IgD-negative memory B cell (primary cell): ENCODE results near the gene SYT5. TPM values are rescaled to one million over a fixed set of nuclear protein-coding genes. Genes with fewer than 3 reads are reported as not detected.
"Not testable (repeated sequence)": the region's sequence is repeated elsewhere in the genome, so short reads cannot be mapped to it uniquely, and the experiment has no call there.

Experiments
- H3K27ac Mint-ChIP-seq, 3 donors: one replicate each; pipeline ENCODE4 v1.8.0; 2020 to 2022; ENCODE audit warnings: mild to moderate bottlenecking in 3 of 3, mixed read lengths in 3 of 3, moderate library complexity in 1 of 3
- H3K27me3 Mint-ChIP-seq: one replicate; pipeline ENCODE4 v1.8.0; 2021; ENCODE audit warnings: mixed read lengths
- H3K36me3 Mint-ChIP-seq: one replicate; pipeline ENCODE4 v1.8.0; 2020; ENCODE audit warnings: mild to moderate bottlenecking, mixed read lengths
- H3K4me1 Mint-ChIP-seq, 3 donors: one replicate each; pipeline ENCODE4 v1.8.0; 2020 to 2022; ENCODE audit warnings: mixed read lengths in 3 of 3, mild to moderate bottlenecking in 1 of 3
- H3K4me3 Mint-ChIP-seq, 4 donors: one replicate each; pipeline ENCODE4 v1.8.0; 2020 to 2022; ENCODE audit warnings: mild to moderate bottlenecking in 4 of 4, mixed read lengths in 4 of 4, moderate library complexity in 3 of 4
- H3K9me3 Mint-ChIP-seq, 3 donors: one replicate each; pipeline ENCODE4 v1.8.0; 2020 to 2021; ENCODE audit warnings: mixed read lengths in 3 of 3, mild to moderate bottlenecking in 1 of 3
- polyA plus RNA-seq: library from polyadenylated mRNA; unstranded; fragments of 300-500 nt; fragmentation: Illumina TruSeq; gene quantifications from one replicate; pipeline ENCODE4 v1.2.3, GENCODE V29; 2021

SYT5 gene
- polyA plus RNA-seq, 1 donor from 2014 or later: 0.43 TPM

DNA sequence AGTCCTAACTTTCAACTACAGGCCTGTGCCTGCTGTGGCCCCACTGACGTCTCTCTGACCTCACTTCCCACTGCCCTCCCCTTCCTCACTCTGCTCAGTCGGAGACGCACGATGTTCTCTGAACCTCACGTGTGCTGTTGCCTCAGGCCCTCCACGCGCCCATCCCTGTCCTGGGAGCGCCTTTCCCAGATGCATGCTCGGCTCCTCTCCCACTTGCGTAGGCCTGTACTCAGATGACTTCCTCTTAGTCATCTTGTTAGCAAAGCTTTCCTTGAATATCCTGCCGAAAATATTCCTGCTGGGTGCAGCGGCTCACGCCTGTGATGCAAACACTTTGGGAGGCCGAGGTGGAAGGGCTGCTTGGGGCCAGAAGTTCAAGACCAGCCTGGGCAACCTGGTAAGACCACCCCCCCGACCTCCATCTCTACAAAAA, 9.3 kb upstream of the SYT5 start:
- no peak overlapping the region for H3K4me3 Mint-ChIP-seq
- no peaks in the 10 kb centered on the region for H3K9me3 Mint-ChIP-seq

DNA sequence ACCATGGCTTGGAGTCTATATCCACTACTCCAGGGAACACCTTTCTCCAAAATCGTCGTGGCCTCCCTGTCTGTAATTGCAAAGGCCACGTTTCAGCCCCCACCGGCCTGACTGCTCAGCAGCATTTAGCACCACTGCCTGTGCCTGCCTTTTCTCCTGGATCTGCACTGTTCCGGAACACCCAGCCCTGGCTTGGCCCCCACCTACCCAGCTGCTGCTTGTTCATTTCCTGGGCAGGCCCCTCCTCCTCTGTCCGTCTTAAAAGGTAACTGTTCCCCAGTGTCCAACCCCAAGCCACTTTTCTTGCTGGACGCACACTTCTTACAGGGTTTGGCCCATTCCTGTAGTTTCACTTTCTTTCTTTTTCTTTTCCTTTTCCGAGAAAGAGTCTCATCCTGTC, 8.5 kb upstream of the SYT5 start:
- H3K27ac Mint-ChIP-seq: no peak overlapping the region
- no peaks in the 10 kb centered on the region for H3K9me3 Mint-ChIP-seq
- no peak overlapping the region for H3K4me3 Mint-ChIP-seq

More for the DNA sequence above, 9.3 kb upstream of the SYT5 start:
- H3K27ac Mint-ChIP-seq: no peak overlapping the region
- peaks cover 0 to 2% (median 0%) of the 10 kb centered on the region in 3 donors for H3K4me1 Mint-ChIP-seq
- H3K36me3 Mint-ChIP-seq: no peaks in the 10 kb centered on the region
- peaks cover 21% of the 10 kb centered on the region for H3K27me3 Mint-ChIP-seq

DNA sequence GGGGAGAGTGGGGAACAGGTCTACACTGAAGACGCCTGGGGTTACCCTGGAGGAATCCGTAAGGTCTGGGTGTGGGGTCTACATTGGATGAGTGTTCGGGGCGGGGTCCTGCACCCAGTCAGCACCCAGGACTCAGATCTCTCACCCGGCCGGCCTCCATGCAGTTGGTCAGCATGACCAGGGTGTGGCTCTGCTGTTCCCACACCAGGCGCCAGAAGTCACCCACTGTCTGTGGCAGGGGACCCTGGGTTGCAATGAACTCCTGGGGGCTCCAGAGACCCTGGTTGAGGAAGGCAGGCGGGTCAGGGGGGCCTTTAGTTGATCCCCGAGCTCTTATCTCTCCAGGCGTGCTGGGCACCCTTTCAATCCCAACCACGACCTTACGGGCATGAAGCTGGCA, 6.0 kb upstream of the SYT5 start:
- Mint-ChIP-seq H3K36me3 (no peaks in the 10 kb centered on the region), H3K9me3 (no peaks in the 10 kb centered on the region), H3K27me3 (peaks cover 21% of the 10 kb centered on the region), H3K4me3 (peak overlapping the region in 1 of 4 donors; percentile 39), H3K4me1 (peaks cover 0 to 2% (median 0%) of the 10 kb centered on the region in 3 donors), H3K27ac (no peak overlapping the region)

More for the DNA sequence above, 8.5 kb upstream of the SYT5 start:
- peaks cover 23% of the 10 kb centered on the region for H3K27me3 Mint-ChIP-seq
- H3K36me3 Mint-ChIP-seq: no peaks in the 10 kb centered on the region
- H3K4me1 Mint-ChIP-seq: peaks cover 0 to 2% (median 0%) of the 10 kb centered on the region in 3 donors

DNA sequence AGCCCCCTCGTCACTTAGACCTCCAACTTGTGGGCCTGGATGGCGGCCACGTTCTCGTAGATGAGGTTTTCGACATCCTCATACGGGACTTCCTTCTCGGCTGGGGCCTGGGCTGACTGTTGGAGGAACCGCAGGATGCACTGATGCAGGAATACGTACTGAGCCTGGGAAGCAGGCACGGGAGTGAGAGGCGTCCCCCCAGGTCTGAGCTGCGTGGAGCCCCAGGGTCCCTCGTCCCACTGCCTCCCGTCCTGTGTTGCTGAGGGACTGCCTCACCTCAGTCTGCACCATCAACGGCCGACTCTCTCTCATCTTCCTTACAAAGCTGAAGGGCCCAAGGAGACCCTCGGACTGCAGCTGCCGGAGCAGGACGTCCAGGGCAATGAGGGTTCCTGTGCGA, 1.7 kb upstream of the SYT5 start:
- peaks cover 0 to 3% (median 0%) of the 10 kb centered on the region in 3 donors for H3K9me3 Mint-ChIP-seq
- H3K4me1 Mint-ChIP-seq: peaks cover 11% of the 10 kb centered on the region in 3 donors
- no peaks in the 10 kb centered on the region for H3K36me3 Mint-ChIP-seq
- peak overlapping the region in 2 of 4 donors; percentile 33 to 55 for H3K4me3 Mint-ChIP-seq
- peak overlapping the region in 2 of 3 donors; percentile 31 to 100 for H3K27ac Mint-ChIP-seq
- H3K27me3 Mint-ChIP-seq: peaks cover 41% of the 10 kb centered on the region

DNA sequence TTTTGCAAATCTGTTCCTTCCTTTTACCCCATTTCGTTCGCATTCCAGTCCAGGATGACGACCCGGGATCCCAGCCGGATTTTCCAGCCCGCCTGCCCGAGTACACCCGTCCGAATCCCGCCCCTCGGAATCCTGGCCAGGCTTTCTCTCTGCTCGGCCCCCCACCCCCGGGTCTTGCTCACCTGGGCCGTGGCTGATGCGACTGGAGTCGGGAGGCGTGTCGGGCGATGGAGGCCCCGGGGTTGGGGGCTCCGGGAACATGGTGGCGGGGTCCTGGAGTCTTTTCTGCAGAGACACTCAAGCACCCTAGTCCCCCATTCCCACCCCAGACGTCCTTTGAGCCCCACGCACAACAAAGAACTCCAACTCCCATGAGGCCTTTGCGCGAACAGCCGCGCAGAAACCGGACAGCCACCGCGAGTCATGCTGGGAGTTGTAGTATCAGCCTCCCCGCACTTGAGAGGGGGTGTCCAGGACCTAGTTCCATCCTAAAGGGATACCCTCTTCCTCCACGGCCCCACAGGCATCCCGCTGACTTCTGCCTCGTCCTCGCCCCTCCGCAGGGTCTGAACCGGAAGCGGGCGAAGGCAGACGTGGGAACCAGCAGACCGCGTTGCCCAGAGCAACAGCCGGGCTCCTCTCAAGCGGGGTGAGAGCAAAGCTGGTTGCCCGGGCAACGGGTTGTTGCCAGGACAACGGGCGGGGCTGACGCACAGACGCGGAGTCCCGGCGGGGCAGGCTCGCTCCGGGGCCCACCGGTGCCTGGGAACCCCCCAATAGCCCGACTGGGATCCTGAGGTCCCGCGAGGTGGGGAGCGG, 1.1 kb downstream of the SYT5 start:
- H3K4me1 Mint-ChIP-seq: peaks cover 11 to 19% (median 11%) of the 10 kb centered on the region in 3 donors
- H3K27ac Mint-ChIP-seq: peak overlapping the region; percentile 98 to 100 (median 100)
- H3K9me3 Mint-ChIP-seq: peaks cover 0 to 6% (median 0%) of the 10 kb centered on the region in 3 donors
- H3K36me3 Mint-ChIP-seq: no peaks in the 10 kb centered on the region
- H3K27me3 Mint-ChIP-seq: peaks cover 49% of the 10 kb centered on the region
- peak overlapping the region; percentile 79 to 94 (median 90) for H3K4me3 Mint-ChIP-seq

DNA sequence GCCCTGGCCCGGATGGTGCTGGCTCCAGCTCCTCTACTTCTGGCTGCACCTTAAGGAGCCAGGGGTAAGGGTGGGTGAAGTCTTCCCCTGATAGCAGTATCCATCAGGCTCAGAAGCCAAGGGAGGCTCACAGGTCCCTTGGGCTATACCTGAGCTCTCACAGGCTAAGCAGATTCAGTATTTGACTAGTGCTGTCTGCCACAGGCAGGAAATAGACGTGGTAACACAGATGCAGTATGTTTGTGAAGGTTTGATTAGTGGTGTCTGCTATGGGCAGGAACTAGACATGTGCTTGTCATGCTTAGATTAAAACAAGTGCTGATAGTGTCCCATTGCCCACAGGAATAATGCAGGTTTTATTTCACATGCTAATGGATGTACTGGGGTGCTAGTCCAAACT, 4.0 kb downstream of the SYT5 start:
- H3K9me3 Mint-ChIP-seq: peaks cover 0 to 6% (median 0%) of the 10 kb centered on the region in 3 donors
- peaks cover 11 to 20% (median 11%) of the 10 kb centered on the region in 3 donors for H3K4me1 Mint-ChIP-seq
- peak overlapping the region in 1 of 4 donors; percentile 49 for H3K4me3 Mint-ChIP-seq
- H3K27ac Mint-ChIP-seq: peak overlapping the region in 1 of 3 donors; percentile 100
- no peaks in the 10 kb centered on the region for H3K36me3 Mint-ChIP-seq
- H3K27me3 Mint-ChIP-seq: peaks cover 57% of the 10 kb centered on the region

DNA sequence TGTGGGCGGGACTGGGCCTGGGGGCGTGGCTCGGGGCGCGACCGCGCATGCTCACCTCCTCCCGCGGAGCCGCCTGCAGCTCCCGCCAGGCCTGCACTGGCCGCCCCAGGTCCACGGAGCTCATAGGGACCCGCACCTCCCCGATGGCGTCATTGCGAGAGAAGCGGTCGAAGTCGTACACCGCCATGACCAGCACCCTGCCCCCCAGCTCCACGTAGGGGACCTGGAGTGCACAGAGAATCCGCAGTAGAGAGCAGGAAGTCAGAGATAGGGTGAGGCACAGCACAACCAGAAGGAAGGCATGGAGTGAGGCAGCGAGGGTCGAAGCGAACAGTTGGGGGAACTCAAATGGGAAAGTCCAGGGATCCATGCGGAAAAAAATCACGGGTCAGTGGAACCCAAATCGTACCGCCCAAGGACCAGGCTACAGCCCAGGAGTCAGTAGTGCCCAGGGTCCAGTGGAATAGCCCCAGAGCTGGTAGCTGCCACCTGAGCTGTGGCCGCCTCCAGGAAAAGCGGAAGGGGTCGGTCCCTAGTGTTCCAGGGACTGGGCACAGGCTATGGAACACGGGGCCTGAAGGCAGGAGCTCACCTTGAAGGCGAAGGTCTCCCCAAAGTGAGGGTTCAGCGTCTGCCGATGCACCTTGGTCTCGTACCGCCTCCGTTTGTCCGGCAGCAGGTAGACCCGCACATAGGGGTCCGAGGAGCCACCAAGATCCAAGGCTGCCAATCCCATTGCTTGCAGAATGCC, 4.8 kb downstream of the SYT5 start:
- Mint-ChIP-seq H3K36me3 (no peaks in the 10 kb centered on the region), H3K4me3 (peak overlapping the region in 1 of 4 donors; percentile 32), H3K9me3 (peaks cover 0 to 6% (median 0%) of the 10 kb centered on the region in 3 donors), H3K27me3 (peaks cover 53% of the 10 kb centered on the region), H3K4me1 (peaks cover 8 to 20% (median 9%) of the 10 kb centered on the region in 3 donors), H3K27ac (no peak overlapping the region)

DNA sequence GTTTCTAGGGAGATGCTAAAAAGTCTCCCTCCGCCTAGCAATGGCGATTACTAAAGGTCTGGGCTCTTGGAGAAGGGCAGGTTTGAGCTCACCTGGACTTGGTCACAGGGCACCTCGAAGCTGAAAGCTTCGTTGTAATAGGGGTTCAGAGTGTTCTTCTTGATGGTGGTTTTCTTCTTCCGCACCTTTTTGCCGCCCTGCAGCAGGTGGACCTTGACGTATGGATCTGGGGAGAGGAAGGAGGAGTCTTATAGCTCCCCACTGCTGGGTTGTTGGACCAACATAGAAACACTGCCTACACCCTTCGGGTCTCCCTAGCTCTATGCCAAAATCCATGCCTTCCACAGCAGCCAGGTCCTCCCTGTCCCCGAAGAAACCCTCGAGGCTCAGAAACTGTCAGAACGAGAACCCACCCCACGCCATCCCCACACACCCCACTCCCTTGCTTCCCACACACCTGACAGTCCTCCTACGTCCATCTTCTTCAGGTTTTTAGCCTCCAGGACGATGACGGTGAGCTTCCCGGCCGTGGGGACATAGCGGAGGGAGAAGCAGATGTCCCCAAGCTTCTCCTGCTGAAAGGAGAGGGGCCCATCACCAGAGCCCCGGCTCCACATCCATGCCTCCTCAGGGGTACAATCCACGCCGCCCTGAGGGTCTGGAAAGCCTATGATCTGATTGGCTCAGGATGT, 5.5 kb downstream of the SYT5 start:
- Mint-ChIP-seq H3K4me3 (peak overlapping the region in 3 of 4 donors; percentile 25 to 72 (median 65)), H3K27ac (peak overlapping the region; percentile 45 to 86 (median 63)), H3K27me3 (peaks cover 49% of the 10 kb centered on the region), H3K9me3 (peaks cover 0 to 6% (median 0%) of the 10 kb centered on the region in 3 donors), H3K36me3 (no peaks in the 10 kb centered on the region), H3K4me1 (peaks cover 4 to 20% (median 6%) of the 10 kb centered on the region in 3 donors)

DNA sequence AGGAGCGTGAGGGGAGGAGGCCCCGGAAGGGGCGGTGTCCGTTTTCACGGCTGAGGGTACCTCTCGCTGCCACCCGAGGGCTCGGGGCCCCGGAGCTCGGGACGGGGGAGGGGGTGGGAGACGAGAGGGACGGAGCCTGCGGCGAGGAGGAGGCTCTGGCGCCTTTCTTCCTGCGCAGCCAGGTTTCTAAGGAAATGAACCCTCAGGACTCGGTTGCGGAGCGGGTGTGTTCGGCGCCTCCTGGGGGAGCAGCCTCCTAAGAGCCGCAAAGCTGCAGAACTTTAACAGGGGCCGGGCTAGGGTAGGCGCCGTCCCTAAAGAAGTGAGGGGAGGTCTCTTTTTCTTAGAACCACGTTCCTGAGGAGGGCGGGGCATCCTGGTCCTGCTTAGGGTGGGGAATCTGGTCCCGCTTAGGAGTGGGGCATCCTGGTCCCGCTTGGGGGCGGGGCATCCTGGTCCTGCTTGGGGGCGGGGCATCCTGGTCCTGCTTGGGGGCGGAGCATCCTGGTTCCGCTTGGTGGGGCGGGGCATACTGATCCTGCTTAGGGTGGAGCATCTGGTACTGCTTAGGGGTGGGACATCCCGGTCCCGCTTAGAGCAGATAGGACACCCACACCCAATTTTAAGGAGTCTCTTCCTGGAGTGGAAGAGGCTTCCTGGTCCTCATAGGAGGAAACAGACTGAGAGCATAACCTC, 6.2 kb downstream of the SYT5 start:
- Mint-ChIP-seq H3K27me3 (peaks cover 52% of the 10 kb centered on the region), H3K9me3 (peaks cover 0 to 3% (median 0%) of the 10 kb centered on the region in 3 donors), H3K4me1 (peaks cover 0 to 15% (median 2%) of the 10 kb centered on the region in 3 donors), H3K36me3 (no peaks in the 10 kb centered on the region), H3K4me3 (peak overlapping the region; percentile 57 to 81 (median 70)), H3K27ac (peak overlapping the region; percentile 45 to 86 (median 63))

DNA sequence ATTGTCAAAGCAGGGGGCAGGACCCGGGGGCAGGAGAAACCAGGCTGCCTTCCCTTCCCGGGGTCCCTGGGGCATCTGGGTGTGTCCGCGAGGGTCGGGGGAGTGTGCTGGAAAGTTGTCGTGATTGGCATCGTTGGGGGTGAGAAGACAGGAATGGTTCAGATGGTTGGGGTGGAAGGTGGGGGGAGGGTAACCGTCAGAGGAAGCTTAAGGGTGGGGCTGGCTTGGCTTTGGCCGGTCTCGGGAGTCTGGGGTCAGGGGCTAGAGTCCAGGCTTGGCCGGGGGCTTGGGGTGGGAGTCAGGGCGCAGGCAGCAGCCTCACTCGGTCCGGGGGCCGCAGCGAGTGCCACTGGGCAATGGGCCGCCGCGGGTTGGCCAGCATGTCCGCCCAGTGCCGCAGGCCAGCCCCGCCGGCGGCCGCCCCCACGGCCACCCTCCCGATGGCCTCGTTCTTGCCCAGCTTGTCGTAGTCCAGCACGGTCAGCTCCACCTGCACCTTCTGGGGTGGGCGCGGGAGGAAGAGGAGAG, 6.8 kb downstream of the SYT5 start:
- Mint-ChIP-seq H3K36me3 (no peaks in the 10 kb centered on the region), H3K27ac (peak overlapping the region in 1 of 3 donors; percentile 86), H3K9me3 (peaks cover 0 to 3% (median 0%) of the 10 kb centered on the region in 3 donors), H3K27me3 (peaks cover 53% of the 10 kb centered on the region), H3K4me1 (peaks cover 0 to 10% (median 0%) of the 10 kb centered on the region in 3 donors), H3K4me3 (peak overlapping the region; percentile 10 to 81 (median 62))

DNA sequence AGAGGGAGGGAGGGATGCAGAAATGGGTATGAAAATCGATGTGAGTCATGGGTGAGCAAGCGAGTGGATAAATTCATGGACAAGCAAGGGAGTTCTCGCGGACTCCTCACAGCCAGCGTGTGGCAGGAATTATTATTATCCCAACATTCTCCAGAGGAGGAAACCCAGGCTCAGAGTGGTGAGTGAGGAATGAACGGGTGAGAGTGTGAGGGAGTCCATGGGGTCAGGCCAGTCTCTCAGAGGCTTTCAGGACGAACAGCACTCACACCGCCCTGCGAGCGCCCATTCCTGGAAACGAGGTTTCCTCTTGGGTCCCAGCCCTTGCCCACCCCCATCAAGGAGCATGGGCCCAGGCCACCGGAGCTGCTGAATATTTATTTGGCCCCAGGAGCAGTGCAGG, 7.3 kb downstream of the SYT5 start:
- peaks cover 53% of the 10 kb centered on the region for H3K27me3 Mint-ChIP-seq
- H3K4me3 Mint-ChIP-seq: peak overlapping the region in 3 of 4 donors; percentile 10 to 67 (median 56)

DNA sequence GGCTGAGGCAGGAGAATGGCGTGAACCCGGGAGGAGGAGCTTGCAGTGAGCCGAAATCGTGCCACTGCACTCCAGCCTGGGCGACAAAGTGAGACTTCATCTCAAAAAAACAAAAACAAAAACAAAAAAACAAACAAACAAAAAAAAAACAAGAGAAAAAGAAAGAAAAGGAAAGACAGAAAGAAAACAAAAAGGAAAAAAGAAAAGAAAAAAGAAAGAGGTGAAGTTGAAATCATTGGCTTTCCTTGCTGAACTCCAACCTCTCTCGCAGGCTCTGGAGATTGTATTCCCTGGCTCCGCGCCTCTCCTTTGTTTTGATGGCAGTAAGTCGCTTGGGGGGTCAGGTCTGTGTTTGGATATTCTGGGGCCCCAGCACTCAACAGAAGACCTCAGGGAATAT, 7.8 kb downstream of the SYT5 start:
- peaks cover 55% of the 10 kb centered on the region for H3K27me3 Mint-ChIP-seq
- H3K36me3 Mint-ChIP-seq, H3K9me3 Mint-ChIP-seq, H3K4me1 Mint-ChIP-seq: not testable (repeated sequence)
- H3K27ac Mint-ChIP-seq: peak overlapping the region in 1 of 3 donors; percentile 10
- peak overlapping the region in 2 of 4 donors; percentile 14 to 56 for H3K4me3 Mint-ChIP-seq

More for the DNA sequence above, 7.3 kb downstream of the SYT5 start:
- Mint-ChIP-seq H3K36me3 (no peaks in the 10 kb centered on the region), H3K4me1 (peaks cover 0 to 9% (median 0%) of the 10 kb centered on the region in 3 donors), H3K27ac (peak overlapping the region in 1 of 3 donors; percentile 10), H3K9me3 (peaks cover 0 to 3% (median 0%) of the 10 kb centered on the region in 3 donors)

DNA sequence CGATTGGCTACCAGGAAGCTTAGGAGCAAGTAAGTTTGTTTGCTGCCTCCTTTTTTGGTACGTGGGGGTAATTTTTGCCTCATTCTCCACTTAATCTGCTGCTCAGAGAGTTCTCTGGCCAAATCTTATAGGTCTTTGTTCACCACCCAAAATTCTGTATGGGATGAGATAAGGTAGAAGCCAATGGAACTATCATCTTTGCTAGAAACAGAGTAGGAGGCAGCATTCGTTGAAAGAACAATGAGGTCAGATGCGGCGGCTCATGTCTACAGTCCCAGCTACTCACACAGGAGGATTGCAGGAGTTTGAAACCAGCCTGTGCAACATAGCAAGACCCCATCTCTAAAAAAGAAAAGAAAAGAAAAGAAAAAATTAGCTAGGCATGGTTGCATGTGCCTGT, 8.6 kb downstream of the SYT5 start:
- Mint-ChIP-seq H3K4me3 (peak overlapping the region in 2 of 4 donors; percentile 14 to 57), H3K27ac (peak overlapping the region in 1 of 3 donors; percentile 7), H3K36me3 (no peaks in the 10 kb centered on the region), H3K9me3 (peaks cover 3 to 4% (median 4%) of the 10 kb centered on the region in 3 donors), H3K4me1 (peaks cover 0 to 17% (median 7%) of the 10 kb centered on the region in 3 donors), H3K27me3 (peaks cover 60% of the 10 kb centered on the region)
